ENCODE data around the gene ALX3.

The ALX3 gene

GRCh38 chr1:110067479-110067892, 3.0 kb downstream of the ALX3 start:
- in situ Hi-C loops (cut with MboI; ENCODE audit: low pct_unique_long_range_greater_than_20kb, low sequenced_read_pairs, unreplicated experiment): no loop called here
- no peak for DNase-seq (ENCODE audit: low spot score)
- TF ChIP-seq CTCF (IDR thresholded peaks at IDR 0.05; ENCODE audit: extremely low read depth, insufficient read depth, missing control alignments): no peak

GRCh38 chr1:110065841-110066240, 4.6 kb downstream of the ALX3 start:
- no peak for TF ChIP-seq CTCF (IDR thresholded peaks at IDR 0.05; ENCODE audit: extremely low read depth, insufficient read depth, missing control alignments)
- DNase-seq (ENCODE audit: low spot score): no peak
- in situ Hi-C loops (cut with MboI; ENCODE audit: low pct_unique_long_range_greater_than_20kb, low sequenced_read_pairs, unreplicated experiment): no loop called here

DNA sequence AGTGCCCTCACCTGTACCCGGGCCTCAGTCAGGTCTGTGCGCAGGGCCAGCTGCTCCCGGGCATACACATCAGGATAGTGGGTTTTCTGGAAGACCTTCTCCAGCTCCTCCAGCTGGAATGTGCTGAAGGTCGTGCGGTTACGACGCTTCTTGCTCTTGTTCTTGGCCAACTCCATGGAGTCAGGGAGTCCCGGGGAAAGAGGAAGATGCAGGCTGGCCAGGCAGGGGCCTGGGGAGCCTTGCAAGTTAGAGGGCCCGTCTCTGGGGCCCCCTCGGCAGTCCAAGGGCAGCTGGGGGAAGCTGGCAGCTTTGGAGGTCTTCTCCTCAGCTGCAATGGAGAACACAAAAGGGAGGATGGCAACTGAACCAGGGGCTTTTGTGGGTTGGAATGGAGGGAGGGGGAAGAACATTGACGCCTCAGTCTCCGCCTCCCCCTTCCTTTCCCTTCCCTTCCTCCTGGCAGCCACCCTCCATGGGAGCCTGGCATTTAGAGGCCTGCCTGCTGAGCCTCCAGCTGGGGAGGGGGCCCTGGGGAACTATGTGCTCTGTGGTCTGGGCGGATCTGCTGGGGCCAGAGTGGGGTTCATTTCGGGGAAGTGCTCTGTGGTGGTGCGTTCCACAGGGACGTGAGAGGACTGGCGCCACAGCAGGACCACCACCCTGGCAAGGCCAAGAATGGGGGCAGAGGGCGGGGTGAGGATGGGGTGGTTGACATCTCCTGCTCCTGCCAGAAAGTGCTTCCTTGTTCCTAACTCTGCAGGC, 5.7 kb downstream of the ALX3 start:
- TF ChIP-seq CTCF (IDR thresholded peaks at IDR 0.05; ENCODE audit: extremely low read depth, insufficient read depth, missing control alignments): no peak
- in situ Hi-C loops (cut with MboI; ENCODE audit: low pct_unique_long_range_greater_than_20kb, low sequenced_read_pairs, unreplicated experiment): no loop called here
- no peak for DNase-seq (ENCODE audit: low spot score)

DNA sequence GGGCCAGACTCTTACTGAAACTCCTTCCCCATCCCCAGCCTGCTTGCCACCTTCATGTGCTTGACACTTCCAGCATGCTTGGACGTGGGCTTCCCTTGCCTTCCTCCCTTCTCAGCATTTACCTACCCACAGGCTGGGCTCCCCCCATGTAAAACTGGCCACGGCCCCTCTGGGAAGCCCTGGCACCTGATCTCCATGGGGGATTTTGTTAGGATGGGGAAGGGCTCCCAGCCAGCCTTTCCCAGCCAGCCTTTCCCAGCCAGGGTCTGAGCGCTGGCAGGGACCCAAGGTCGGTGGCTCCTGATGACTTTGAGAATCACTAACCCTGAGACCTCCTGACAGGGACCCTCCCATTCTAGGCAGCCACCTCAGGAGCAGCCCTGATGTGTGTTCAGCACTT, 6.7 kb downstream of the ALX3 start:
- in situ Hi-C loops (cut with MboI; ENCODE audit: low pct_unique_long_range_greater_than_20kb, low sequenced_read_pairs, unreplicated experiment): no loop called here
- no peak for TF ChIP-seq CTCF (IDR thresholded peaks at IDR 0.05; ENCODE audit: extremely low read depth, insufficient read depth, missing control alignments)
- DNase-seq (ENCODE audit: low spot score): no peak

GRCh38 chr1:110062612-110063011, 7.9 kb downstream of the ALX3 start:
- DNase-seq (ENCODE audit: low spot score): no peak
- in situ Hi-C loops (cut with MboI; ENCODE audit: low pct_unique_long_range_greater_than_20kb, low sequenced_read_pairs, unreplicated experiment): no loop called here
- no peak for TF ChIP-seq CTCF (IDR thresholded peaks at IDR 0.05; ENCODE audit: extremely low read depth, insufficient read depth, missing control alignments)

DNA sequence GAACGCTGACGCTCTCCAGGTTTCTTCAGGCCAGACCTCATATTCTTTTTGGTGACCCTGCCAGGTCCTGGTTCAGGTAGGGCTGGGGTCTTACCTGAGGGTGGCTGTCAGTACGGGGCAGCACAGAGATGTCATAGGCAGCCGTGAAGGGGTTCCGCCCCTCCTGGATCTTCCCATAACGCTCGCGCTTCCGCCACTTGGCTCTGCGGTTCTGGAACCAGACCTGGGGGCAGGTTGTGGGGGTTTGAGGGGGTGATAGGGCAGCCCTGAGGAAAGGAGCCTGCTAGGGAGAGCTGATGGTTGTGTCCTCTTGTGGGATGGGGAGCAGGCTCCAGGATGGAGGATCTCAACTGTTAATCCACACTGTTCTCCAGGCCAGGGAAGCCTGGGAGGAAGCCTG, 9.1 kb downstream of the ALX3 start:
- no peak for TF ChIP-seq CTCF (IDR thresholded peaks at IDR 0.05; ENCODE audit: extremely low read depth, insufficient read depth, missing control alignments)
- no peak for DNase-seq (ENCODE audit: low spot score)
- in situ Hi-C loops (cut with MboI; ENCODE audit: low pct_unique_long_range_greater_than_20kb, low sequenced_read_pairs, unreplicated experiment): no loop called here

Data from GM13977 (cell line).